K562 (cell line): ENCODE measurements around the gene STMP1. TPM values are rescaled to one million over a fixed set of nuclear protein-coding genes. Genes with fewer than 3 reads are reported as not detected.

Experiments used
- polyA plus RNA-seq, 8 experiments: library from polyadenylated mRNA; depleted of rRNA in 4 of 8; stranded (reverse) in 5 of 8; unstranded in 3 of 8; fragments of >200 nt; fragmentation: Nextera tagmentation in 2 of 8; fragmentation: Illumina TruSeq in 1 of 8; extraction: Ambion mirVana in 2 of 8; extraction: Trizol in 1 of 8; gene quantifications; 2 replicates each; pipeline versions ENCODE4 v1.2.1 to v1.2.3, GENCODE V29; 2011 to 2014; ENCODE audit warnings: inconsistent platforms in 1 of 8, missing spikeins in 1 of 8
- total RNA-seq, 7 experiments: library from RNA; depleted of rRNA in 6 of 7; stranded (reverse); fragments of >200 nt in 6 of 7; fragmentation: Illumina TruSeq in 2 of 7; extraction: Trizol in 2 of 7; gene quantifications; 2 replicates each; pipeline versions ENCODE4 v1.2.1 to v1.2.3, GENCODE V29; 2011 to 2021; ENCODE audit warnings: low replicate concordance in 1 of 7
- TF ChIP-seq, protein P1 (sequence below): fragments of 200-600 bp; sonication (generic); IDR thresholded peaks from one replicate; pipeline ENCODE4 v1.6.1; 2012; ENCODE audit warnings: mild to moderate bottlenecking, low read depth, low read length, inconsistent platforms

The STMP1 gene
- total and polyA plus RNA-seq, 9 of the 15 experiments (the other 6 are each of a cell fraction or from before 2014, with no cell fraction given), result 10.6 to 249 (median 56.8) TPM

DNA sequence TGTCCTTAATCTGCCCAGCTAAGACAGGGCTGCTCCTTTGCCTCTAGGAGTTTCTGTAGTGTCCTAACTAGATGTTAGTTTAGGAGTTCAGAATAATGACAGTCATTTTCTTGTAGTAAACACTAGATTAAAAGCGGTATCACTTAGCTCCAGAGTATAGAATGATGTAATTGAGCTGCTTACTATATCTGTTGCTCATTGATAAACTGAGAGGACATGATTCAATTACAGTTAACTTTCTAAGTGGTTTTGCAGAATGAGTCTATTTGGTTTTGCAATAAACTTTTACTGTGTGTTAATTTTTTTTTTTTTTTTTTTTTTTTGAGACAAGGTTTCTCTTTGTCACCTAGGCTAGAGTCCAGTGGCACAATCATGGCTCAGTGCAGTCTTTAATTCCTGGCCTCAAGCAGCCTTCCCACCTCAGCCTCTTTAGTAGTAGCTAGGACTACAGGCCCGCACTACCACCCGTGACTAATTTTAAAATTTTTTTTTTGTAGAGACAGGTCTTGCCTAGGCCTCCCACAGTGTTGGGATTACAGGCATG, 1.8 kb downstream of the STMP1 start (continued):
- TF ChIP-seq, protein P1, sequence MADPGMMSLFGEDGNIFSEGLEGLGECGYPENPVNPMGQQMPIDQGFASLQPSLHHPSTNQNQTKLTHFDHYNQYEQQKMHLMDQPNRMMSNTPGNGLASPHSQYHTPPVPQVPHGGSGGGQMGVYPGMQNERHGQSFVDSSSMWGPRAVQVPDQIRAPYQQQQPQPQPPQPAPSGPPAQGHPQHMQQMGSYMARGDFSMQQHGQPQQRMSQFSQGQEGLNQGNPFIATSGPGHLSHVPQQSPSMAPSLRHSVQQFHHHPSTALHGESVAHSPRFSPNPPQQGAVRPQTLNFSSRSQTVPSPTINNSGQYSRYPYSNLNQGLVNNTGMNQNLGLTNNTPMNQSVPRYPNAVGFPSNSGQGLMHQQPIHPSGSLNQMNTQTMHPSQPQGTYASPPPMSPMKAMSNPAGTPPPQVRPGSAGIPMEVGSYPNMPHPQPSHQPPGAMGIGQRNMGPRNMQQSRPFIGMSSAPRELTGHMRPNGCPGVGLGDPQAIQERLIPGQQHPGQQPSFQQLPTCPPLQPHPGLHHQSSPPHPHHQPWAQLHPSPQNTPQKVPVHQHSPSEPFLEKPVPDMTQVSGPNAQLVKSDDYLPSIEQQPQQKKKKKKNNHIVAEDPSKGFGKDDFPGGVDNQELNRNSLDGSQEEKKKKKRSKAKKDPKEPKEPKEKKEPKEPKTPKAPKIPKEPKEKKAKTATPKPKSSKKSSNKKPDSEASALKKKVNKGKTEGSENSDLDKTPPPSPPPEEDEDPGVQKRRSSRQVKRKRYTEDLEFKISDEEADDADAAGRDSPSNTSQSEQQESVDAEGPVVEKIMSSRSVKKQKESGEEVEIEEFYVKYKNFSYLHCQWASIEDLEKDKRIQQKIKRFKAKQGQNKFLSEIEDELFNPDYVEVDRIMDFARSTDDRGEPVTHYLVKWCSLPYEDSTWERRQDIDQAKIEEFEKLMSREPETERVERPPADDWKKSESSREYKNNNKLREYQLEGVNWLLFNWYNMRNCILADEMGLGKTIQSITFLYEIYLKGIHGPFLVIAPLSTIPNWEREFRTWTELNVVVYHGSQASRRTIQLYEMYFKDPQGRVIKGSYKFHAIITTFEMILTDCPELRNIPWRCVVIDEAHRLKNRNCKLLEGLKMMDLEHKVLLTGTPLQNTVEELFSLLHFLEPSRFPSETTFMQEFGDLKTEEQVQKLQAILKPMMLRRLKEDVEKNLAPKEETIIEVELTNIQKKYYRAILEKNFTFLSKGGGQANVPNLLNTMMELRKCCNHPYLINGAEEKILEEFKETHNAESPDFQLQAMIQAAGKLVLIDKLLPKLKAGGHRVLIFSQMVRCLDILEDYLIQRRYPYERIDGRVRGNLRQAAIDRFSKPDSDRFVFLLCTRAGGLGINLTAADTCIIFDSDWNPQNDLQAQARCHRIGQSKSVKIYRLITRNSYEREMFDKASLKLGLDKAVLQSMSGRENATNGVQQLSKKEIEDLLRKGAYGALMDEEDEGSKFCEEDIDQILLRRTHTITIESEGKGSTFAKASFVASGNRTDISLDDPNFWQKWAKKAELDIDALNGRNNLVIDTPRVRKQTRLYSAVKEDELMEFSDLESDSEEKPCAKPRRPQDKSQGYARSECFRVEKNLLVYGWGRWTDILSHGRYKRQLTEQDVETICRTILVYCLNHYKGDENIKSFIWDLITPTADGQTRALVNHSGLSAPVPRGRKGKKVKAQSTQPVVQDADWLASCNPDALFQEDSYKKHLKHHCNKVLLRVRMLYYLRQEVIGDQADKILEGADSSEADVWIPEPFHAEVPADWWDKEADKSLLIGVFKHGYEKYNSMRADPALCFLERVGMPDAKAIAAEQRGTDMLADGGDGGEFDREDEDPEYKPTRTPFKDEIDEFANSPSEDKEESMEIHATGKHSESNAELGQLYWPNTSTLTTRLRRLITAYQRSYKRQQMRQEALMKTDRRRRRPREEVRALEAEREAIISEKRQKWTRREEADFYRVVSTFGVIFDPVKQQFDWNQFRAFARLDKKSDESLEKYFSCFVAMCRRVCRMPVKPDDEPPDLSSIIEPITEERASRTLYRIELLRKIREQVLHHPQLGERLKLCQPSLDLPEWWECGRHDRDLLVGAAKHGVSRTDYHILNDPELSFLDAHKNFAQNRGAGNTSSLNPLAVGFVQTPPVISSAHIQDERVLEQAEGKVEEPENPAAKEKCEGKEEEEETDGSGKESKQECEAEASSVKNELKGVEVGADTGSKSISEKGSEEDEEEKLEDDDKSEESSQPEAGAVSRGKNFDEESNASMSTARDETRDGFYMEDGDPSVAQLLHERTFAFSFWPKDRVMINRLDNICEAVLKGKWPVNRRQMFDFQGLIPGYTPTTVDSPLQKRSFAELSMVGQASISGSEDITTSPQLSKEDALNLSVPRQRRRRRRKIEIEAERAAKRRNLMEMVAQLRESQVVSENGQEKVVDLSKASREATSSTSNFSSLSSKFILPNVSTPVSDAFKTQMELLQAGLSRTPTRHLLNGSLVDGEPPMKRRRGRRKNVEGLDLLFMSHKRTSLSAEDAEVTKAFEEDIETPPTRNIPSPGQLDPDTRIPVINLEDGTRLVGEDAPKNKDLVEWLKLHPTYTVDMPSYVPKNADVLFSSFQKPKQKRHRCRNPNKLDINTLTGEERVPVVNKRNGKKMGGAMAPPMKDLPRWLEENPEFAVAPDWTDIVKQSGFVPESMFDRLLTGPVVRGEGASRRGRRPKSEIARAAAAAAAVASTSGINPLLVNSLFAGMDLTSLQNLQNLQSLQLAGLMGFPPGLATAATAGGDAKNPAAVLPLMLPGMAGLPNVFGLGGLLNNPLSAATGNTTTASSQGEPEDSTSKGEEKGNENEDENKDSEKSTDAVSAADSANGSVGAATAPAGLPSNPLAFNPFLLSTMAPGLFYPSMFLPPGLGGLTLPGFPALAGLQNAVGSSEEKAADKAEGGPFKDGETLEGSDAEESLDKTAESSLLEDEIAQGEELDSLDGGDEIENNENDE, result no peak
